ENCODE data around the gene CCS.

The CCS gene

DNA sequence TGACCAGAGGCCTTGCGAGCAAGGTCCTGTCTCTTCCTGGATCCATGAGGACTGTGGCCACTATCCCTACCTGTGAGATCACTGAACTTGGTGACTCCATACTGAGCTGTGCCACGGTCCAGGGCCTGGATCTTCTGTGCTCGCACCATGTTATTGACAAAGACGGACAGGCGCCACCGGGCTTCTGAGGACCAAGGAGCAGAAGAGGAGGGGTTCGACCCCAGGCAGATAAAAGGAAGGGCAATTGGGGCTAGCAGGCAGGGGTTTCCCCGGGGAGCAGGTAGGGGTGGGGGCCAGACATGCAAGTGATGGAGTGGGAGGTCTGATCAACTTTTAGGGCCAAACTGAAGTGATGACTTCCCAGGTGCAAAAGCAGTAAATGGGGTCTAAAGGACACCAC lies 26.8 kb upstream of the CCS start:
- no peak for ATAC-seq
- TF ChIP-seq CSDC2 (CRISPR knock-in tag; IDR thresholded peaks at IDR 0.05) (no peak), SNAI2 (CRISPR knock-in tag; IDR thresholded peaks at IDR 0.05) (no peak), TCF4 (CRISPR knock-in tag; IDR thresholded peaks at IDR 0.05; ENCODE audit: borderline replicate concordance) (no peak)
- TF ChIP-seq, protein P1, sequence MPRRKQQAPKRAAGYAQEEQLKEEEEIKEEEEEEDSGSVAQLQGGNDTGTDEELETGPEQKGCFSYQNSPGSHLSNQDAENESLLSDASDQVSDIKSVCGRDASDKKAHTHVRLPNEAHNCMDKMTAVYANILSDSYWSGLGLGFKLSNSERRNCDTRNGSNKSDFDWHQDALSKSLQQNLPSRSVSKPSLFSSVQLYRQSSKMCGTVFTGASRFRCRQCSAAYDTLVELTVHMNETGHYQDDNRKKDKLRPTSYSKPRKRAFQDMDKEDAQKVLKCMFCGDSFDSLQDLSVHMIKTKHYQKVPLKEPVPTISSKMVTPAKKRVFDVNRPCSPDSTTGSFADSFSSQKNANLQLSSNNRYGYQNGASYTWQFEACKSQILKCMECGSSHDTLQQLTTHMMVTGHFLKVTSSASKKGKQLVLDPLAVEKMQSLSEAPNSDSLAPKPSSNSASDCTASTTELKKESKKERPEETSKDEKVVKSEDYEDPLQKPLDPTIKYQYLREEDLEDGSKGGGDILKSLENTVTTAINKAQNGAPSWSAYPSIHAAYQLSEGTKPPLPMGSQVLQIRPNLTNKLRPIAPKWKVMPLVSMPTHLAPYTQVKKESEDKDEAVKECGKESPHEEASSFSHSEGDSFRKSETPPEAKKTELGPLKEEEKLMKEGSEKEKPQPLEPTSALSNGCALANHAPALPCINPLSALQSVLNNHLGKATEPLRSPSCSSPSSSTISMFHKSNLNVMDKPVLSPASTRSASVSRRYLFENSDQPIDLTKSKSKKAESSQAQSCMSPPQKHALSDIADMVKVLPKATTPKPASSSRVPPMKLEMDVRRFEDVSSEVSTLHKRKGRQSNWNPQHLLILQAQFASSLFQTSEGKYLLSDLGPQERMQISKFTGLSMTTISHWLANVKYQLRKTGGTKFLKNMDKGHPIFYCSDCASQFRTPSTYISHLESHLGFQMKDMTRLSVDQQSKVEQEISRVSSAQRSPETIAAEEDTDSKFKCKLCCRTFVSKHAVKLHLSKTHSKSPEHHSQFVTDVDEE (CRISPR knock-in tag; IDR thresholded peaks at IDR 0.05) = no peak
- TF ChIP-seq, protein P2, sequence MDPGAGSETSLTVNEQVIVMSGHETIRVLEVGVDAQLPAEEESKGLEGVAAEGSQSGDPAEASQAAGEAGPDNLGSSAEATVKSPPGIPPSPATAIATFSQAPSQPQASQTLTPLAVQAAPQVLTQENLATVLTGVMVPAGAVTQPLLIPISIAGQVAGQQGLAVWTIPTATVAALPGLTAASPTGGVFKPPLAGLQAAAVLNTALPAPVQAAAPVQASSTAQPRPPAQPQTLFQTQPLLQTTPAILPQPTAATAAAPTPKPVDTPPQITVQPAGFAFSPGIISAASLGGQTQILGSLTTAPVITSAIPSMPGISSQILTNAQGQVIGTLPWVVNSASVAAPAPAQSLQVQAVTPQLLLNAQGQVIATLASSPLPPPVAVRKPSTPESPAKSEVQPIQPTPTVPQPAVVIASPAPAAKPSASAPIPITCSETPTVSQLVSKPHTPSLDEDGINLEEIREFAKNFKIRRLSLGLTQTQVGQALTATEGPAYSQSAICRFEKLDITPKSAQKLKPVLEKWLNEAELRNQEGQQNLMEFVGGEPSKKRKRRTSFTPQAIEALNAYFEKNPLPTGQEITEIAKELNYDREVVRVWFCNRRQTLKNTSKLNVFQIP (CRISPR knock-in tag; IDR thresholded peaks at IDR 0.05; ENCODE audit: borderline replicate concordance, low read depth) = no peak
- TF ChIP-seq, protein P3, sequence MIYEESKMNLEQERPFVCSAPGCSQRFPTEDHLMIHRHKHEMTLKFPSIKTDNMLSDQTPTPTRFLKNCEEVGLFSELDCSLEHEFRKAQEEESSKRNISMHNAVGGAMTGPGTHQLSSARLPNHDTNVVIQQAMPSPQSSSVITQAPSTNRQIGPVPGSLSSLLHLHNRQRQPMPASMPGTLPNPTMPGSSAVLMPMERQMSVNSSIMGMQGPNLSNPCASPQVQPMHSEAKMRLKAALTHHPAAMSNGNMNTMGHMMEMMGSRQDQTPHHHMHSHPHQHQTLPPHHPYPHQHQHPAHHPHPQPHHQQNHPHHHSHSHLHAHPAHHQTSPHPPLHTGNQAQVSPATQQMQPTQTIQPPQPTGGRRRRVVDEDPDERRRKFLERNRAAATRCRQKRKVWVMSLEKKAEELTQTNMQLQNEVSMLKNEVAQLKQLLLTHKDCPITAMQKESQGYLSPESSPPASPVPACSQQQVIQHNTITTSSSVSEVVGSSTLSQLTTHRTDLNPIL (CRISPR knock-in tag; IDR thresholded peaks at IDR 0.05; ENCODE audit: low read depth) = no peak

DNA sequence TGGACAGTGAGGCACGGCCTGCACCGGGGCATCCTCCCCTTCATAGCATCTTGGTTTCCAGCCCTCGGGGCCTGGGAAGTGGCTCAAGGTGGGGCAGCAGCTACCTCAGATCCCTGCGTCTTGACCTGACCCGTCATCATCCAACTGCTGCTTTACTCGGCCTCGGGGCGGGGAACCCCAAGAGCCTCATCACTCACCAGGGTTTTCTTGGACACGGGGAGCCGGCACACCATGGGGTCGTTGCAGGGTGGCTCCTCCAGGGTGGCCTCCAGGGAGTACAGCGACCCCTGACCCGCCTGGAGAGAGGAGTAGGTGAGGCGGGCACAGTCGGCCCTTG lies 25.2 kb upstream of the CCS start:
- ATAC-seq = no peak
- TF ChIP-seq GLIS3 (CRISPR knock-in tag; IDR thresholded peaks at IDR 0.05) = no peak
- TF ChIP-seq ZC3H10 (CRISPR knock-in tag; IDR thresholded peaks at IDR 0.05) = no peak
- no peak for TF ChIP-seq ZFP3 (CRISPR knock-in tag; IDR thresholded peaks at IDR 0.05)
- no peak for TF ChIP-seq ESRRG (CRISPR knock-in tag; IDR thresholded peaks at IDR 0.05)
- TF ChIP-seq TCF4 (CRISPR knock-in tag; IDR thresholded peaks at IDR 0.05; ENCODE audit: borderline replicate concordance) = no peak
- TF ChIP-seq ZFP30 (CRISPR knock-in tag; IDR thresholded peaks at IDR 0.05) = no peak
- TF ChIP-seq, protein P3 (CRISPR knock-in tag; IDR thresholded peaks at IDR 0.05; ENCODE audit: low read depth) = no peak
- TF ChIP-seq RARB (CRISPR knock-in tag; IDR thresholded peaks at IDR 0.05) = no peak
- TF ChIP-seq BACH2 (CRISPR knock-in tag; IDR thresholded peaks at IDR 0.05; ENCODE audit: borderline replicate concordance) = no peak
- TF ChIP-seq ISL1 (CRISPR knock-in tag; IDR thresholded peaks at IDR 0.05) = no peak
- TF ChIP-seq TOX (CRISPR knock-in tag; IDR thresholded peaks at IDR 0.05; ENCODE audit: borderline replicate concordance) = no peak
- no peak for TF ChIP-seq OSR1 (CRISPR knock-in tag; IDR thresholded peaks at IDR 0.05)
- TF ChIP-seq ZNF565 (CRISPR knock-in tag; conservative IDR thresholded peaks at IDR 0.05; ENCODE audit: low read depth) = no peak

DNA sequence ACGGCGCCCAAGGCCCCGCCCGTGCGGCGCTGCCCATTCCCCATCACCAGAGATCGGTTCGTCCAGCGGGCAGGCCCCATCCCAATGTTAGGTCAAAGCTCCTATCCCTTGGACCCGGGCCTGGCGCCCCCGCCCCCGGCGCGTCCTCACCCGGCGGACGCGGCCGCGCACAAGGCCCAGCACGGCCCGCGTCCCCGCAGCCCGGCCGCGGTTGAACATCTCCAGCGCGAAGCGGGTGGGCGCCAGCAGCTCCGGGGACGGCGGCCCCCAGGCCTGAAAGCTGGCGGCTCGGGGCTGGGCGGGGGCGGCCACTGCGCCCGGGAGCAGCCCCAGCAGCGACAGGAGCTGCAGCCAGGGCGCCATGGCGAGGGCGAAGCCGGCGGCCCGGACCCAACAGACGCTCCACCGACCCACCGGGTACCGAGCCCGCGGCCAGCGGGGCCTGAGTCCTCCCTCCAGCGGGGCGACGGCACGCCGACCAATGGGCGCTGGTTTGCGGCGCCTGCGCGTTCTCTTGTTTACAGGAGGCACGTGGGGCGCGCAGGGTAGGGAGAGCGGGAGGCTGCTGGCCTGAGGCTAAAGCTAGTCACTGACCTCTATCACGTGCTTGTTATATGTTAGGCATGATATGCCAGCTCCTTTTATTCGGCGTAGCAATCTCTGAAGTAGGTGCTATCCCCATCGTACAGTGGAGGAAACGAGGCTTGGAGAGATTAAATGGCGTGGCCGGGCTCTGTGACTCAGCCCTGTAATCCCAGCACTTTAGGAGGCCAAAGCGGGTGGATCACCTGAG lies 24.7 kb upstream of the CCS start, which contains the start of gene CTSF:
Gene CTSF, minus strand, starts transcription at position 483 of the 793 bp plus-strand sequence. Its CDS starts 120 bp downstream, at position 363.
- TF ChIP-seq ARNTL (CRISPR knock-in tag; IDR thresholded peaks at IDR 0.05; ENCODE audit: borderline replicate concordance, low read depth) (no peak), ESRRG (CRISPR knock-in tag; IDR thresholded peaks at IDR 0.05) (no peak), ZC3H10 (CRISPR knock-in tag; IDR thresholded peaks at IDR 0.05) (no peak), ZNF565 (CRISPR knock-in tag; conservative IDR thresholded peaks at IDR 0.05; ENCODE audit: low read depth) (no peak), GLIS3 (CRISPR knock-in tag; IDR thresholded peaks at IDR 0.05) (no peak), OSR1 (CRISPR knock-in tag; IDR thresholded peaks at IDR 0.05) (no peak), TCF4 (CRISPR knock-in tag; IDR thresholded peaks at IDR 0.05; ENCODE audit: borderline replicate concordance) (no peak), RARB (CRISPR knock-in tag; IDR thresholded peaks at IDR 0.05) (no peak), SNAI2 (CRISPR knock-in tag; IDR thresholded peaks at IDR 0.05) (no peak), BACH2 (CRISPR knock-in tag; IDR thresholded peaks at IDR 0.05; ENCODE audit: borderline replicate concordance) (no peak)
- TF ChIP-seq, protein P4, sequence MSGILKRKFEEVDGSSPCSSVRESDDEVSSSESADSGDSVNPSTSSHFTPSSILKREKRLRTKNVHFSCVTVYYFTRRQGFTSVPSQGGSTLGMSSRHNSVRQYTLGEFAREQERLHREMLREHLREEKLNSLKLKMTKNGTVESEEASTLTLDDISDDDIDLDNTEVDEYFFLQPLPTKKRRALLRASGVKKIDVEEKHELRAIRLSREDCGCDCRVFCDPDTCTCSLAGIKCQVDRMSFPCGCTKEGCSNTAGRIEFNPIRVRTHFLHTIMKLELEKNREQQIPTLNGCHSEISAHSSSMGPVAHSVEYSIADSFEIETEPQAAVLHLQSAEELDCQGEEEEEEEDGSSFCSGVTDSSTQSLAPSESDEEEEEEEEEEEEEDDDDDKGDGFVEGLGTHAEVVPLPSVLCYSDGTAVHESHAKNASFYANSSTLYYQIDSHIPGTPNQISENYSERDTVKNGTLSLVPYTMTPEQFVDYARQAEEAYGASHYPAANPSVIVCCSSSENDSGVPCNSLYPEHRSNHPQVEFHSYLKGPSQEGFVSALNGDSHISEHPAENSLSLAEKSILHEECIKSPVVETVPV (CRISPR knock-in tag; IDR thresholded peaks at IDR 0.05) = no peak
- TF ChIP-seq, protein P5, sequence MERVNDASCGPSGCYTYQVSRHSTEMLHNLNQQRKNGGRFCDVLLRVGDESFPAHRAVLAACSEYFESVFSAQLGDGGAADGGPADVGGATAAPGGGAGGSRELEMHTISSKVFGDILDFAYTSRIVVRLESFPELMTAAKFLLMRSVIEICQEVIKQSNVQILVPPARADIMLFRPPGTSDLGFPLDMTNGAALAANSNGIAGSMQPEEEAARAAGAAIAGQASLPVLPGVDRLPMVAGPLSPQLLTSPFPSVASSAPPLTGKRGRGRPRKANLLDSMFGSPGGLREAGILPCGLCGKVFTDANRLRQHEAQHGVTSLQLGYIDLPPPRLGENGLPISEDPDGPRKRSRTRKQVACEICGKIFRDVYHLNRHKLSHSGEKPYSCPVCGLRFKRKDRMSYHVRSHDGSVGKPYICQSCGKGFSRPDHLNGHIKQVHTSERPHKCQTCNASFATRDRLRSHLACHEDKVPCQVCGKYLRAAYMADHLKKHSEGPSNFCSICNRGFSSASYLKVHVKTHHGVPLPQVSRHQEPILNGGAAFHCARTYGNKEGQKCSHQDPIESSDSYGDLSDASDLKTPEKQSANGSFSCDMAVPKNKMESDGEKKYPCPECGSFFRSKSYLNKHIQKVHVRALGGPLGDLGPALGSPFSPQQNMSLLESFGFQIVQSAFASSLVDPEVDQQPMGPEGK (CRISPR knock-in tag; IDR thresholded peaks at IDR 0.05; ENCODE audit: borderline replicate concordance) = no peak
- ATAC-seq = peak; percentile 97

Measured in SK-N-SH treated with all-trans-retinoic acid at 6 μM for 48 hours (cell line).